ENCODE measurements around the gene EXOC1. TPM values are rescaled to one million over a fixed set of nuclear protein-coding genes. Genes with fewer than 3 reads are reported as not detected.

Gene EXOC1
- total and polyA plus RNA-seq, 2 of the 4 experiments (the other 2 are of a cell fraction) = 19.9 to 49.5 TPM

GRCh38 chr4:55896622-55897021 is 43.2 kb downstream of the EXOC1 start:
- ChIA-PET CTCF (interaction anchor here (0.9 kb wide), 1 partner anchor 25 kb away, joined by 5 read pairs; no protein-coding TSS in a partner anchor), POLR2A (ENCODE audit: unreplicated experiment) (no interaction called here)
- Histone ChIP-seq H2AK9ac (replicated peaks; ENCODE audit: low read depth, low read length, poor library complexity) (no peak overlapping the region), H2AFZ (replicated peaks; ENCODE audit: low read length, poor library complexity) (no peak overlapping the region), H3K4me2 (ENCODE audit: low read depth, low read length) (no peak overlapping the region), H2BK120ac (ENCODE audit: low read depth, low read length) (no peak overlapping the region), H3K9ac (ENCODE audit: low read depth, low read length) (no peak overlapping the region), H4K8ac (ENCODE audit: low read depth in 2 of 2, low read length in 2 of 2) (no peak overlapping the region), H3K27ac (ENCODE audit: insufficient read depth, low read length) (no peak overlapping the region), H4K91ac (ENCODE audit: insufficient read depth, low read depth, low read length) (no peak overlapping the region), H2AK5ac (ENCODE audit: low read depth, low read length) (no peak overlapping the region), H2BK5ac (ENCODE audit: low read depth, low read length, poor library complexity, severe bottlenecking) (no peak overlapping the region), H4K5ac (ENCODE audit: low read depth, low read length) (no peak overlapping the region), H4K20me1 (ENCODE audit: insufficient read depth, low read length) (no peaks in the 10 kb centered on the region), H3K23ac (ENCODE audit: low read depth, low read length) (no peak overlapping the region), H3K9me1 (ENCODE audit: insufficient read depth, low read length) (peaks cover 3% of the 10 kb centered on the region), H3K36me3 (ENCODE audit: control insufficient read depth, insufficient read depth, low read length) (peaks cover 23% of the 10 kb centered on the region), H3K27me3 (ENCODE audit: control insufficient read depth, insufficient read depth, low read length) (no peaks in the 10 kb centered on the region), H3K56ac (ENCODE audit: extremely low read depth, insufficient read depth, low read length) (no peak overlapping the region), H3K4me1 (ENCODE audit: control insufficient read depth, insufficient read depth, low read length) (no peaks in the 10 kb centered on the region), H2BK15ac (ENCODE audit: low read depth, low read length) (no peak overlapping the region), H3K14ac (replicated peaks; ENCODE audit: low read depth, low read length) (no peak overlapping the region), H3K9me3 (ENCODE audit: control insufficient read depth, insufficient read depth, low read length) (no peaks in the 10 kb centered on the region), H2BK20ac (ENCODE audit: low read depth, low read length) (no peak overlapping the region), H3K4ac (ENCODE audit: low read depth, low read length) (no peak overlapping the region), H3K4me3 (ENCODE audit: insufficient read depth, low read depth, low read length) (no peak overlapping the region), H3K79me1 (ENCODE audit: low read depth in 1 of 2, low read length in 2 of 2) (no peaks in the 10 kb centered on the region; a peak in 1 of 4 replicates), H3K18ac (ENCODE audit: low read depth, low read length) (no peak overlapping the region)
- DNase-seq (no peak), ATAC-seq (ENCODE audit: low read depth) (no peak)
- no TSS peak for BruUV-seq (replicated peaks)
- dilution Hi-C loops (cut with HindIII; ENCODE audit: low sequenced_read_pairs, unreplicated experiment) = no loop called here
- intact Hi-C loops (cut with micrococcal nuclease) = no loop called here
- in situ Hi-C loops (cut with MboI; ENCODE audit: low sequenced_read_pairs) = no loop called here
- no CpG with 5 or more reads among the region's 3 CpGs for WGBS, 2 experiments (ENCODE audit: extremely low coverage in 2 of 2, insufficient read length in 1 of 2)
- no peak for TF ChIP-seq RAD21 (IDR thresholded peaks at IDR 0.05; ENCODE audit: low read length)
- no peak for TF ChIP-seq NFE2L2 (IDR thresholded peaks at IDR 0.05; ENCODE audit: low read depth, low read length)
- TF ChIP-seq MAFK (IDR thresholded peaks at IDR 0.05; ENCODE audit: low read depth, low read length) = 0 out of 2 replicates have a peak, but pooled peaks have one; percentile 12
- no peak for TF ChIP-seq POLR2A (IDR thresholded peaks at IDR 0.05; ENCODE audit: low read depth, low read length)
